ENCODE data around the gene RBMS3. TPM values are rescaled to one million over a fixed set of nuclear protein-coding genes. Genes with fewer than 3 reads are reported as not detected.
A peak's percentile ranks its signal among the peaks of the same experiment; 100 is the strongest.

The RBMS3 gene
- total RNA-seq, 6 donors from 2014 or later = 39.8 to 102 (median 57.2) TPM

DNA sequence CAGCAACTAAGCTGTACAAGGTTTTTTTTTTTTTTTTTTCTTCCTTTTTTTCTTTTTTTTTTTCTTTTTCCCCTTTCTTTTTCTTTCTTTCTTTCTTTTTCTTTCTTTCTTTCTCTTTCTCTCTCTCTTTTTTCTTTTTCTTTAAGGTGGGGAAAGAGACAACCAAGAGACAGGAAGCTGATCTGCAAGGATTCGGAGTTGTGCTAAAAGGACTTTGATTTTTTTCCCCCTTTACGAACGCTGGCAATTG, 148 bp downstream of the RBMS3 start:
- Histone ChIP-seq H3K4me3 (peak overlapping the region; percentile 3 to 58 (median 48)), H3K9me3 (no peaks in the 10 kb centered on the region), H3K36me3 (no peaks in the 10 kb centered on the region), H3K27me3 (no peaks in the 10 kb centered on the region), H3K4me1 (peaks cover 0 to 11% (median 3%) of the 10 kb centered on the region in 4 donors), H3K27ac (peak overlapping the region; percentile 77 to 91 (median 87))
- 0% methylated on average over 3 of the region's 3 CpGs for WGBS, 2 donors
- TF ChIP-seq EP300 (IDR thresholded peaks at IDR 0.05) (no peak), POLR2A (IDR thresholded peaks at IDR 0.05) (no peak), POLR2AphosphoS5 (IDR thresholded peaks at IDR 0.05) (no peak)
- TF ChIP-seq, protein P1, sequence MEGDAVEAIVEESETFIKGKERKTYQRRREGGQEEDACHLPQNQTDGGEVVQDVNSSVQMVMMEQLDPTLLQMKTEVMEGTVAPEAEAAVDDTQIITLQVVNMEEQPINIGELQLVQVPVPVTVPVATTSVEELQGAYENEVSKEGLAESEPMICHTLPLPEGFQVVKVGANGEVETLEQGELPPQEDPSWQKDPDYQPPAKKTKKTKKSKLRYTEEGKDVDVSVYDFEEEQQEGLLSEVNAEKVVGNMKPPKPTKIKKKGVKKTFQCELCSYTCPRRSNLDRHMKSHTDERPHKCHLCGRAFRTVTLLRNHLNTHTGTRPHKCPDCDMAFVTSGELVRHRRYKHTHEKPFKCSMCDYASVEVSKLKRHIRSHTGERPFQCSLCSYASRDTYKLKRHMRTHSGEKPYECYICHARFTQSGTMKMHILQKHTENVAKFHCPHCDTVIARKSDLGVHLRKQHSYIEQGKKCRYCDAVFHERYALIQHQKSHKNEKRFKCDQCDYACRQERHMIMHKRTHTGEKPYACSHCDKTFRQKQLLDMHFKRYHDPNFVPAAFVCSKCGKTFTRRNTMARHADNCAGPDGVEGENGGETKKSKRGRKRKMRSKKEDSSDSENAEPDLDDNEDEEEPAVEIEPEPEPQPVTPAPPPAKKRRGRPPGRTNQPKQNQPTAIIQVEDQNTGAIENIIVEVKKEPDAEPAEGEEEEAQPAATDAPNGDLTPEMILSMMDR (IDR thresholded peaks at IDR 0.05) = no peak
- DNase-seq (no peak), ATAC-seq (ENCODE audit: low FRiP score in 2 of 2) (no peak)

DNA sequence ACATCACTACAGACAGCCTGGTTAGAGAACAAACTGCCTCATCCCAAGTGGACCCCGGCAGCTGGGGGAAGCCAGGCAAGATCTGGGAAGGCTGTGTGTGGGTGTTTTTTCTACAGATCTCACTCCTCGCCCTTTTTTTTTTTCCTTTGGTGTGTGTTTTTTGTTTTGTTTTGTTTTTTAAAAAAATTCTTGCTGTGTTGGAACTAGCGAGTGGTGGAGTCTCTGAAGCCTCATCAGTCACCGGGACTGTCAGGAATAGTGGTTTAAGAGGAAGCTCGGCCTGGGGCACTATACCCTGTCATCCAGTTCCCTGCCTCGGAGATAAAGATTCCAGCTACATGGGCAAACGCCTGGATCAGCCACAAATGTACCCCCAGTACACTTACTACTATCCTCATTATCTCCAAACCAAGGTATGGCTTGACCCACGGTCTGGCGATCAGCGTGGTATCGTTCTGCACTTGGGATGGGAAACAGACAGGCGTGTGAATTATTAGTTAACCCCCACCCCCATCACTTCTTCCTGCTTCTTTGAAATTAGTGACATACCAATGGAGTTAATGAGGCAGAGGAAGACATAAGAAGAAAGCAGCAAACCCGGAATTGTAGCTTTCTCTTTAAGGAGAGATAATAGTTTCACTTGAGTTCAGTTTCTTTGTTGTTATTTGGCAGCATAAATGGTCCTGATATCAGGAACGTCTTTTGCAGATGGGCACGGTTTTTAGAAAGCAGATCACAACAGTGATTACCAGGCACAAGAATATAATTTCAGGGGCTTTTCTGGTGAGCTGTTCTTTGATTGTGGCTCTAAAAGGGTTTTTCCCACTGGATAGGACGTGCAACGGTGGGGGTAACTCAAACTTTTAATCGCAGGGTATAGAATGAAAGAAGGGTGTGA, 722 bp downstream of the RBMS3 start:
- TF ChIP-seq EP300 (IDR thresholded peaks at IDR 0.05) = no peak
- TF ChIP-seq, protein P1 (IDR thresholded peaks at IDR 0.05) = no peak
- no peak for TF ChIP-seq POLR2A (IDR thresholded peaks at IDR 0.05)
- no peak for TF ChIP-seq POLR2AphosphoS5 (IDR thresholded peaks at IDR 0.05)
- H3K4me1 ChIP-seq = peaks cover 0 to 11% (median 3%) of the 10 kb centered on the region in 4 donors
- peak overlapping the region; percentile 77 to 91 (median 87) for H3K27ac ChIP-seq
- H3K27me3 ChIP-seq = no peaks in the 10 kb centered on the region
- no peaks in the 10 kb centered on the region for H3K9me3 ChIP-seq
- no peaks in the 10 kb centered on the region for H3K36me3 ChIP-seq
- 4 to 9% methylated on average over 18 of the region's 18 CpGs for WGBS, 2 donors
- DNase-seq (no peak), ATAC-seq (ENCODE audit: low FRiP score in 2 of 2) (peak; percentile 45 to 51)
- peak overlapping the region; percentile 3 to 58 (median 48) for H3K4me3 ChIP-seq

DNA sequence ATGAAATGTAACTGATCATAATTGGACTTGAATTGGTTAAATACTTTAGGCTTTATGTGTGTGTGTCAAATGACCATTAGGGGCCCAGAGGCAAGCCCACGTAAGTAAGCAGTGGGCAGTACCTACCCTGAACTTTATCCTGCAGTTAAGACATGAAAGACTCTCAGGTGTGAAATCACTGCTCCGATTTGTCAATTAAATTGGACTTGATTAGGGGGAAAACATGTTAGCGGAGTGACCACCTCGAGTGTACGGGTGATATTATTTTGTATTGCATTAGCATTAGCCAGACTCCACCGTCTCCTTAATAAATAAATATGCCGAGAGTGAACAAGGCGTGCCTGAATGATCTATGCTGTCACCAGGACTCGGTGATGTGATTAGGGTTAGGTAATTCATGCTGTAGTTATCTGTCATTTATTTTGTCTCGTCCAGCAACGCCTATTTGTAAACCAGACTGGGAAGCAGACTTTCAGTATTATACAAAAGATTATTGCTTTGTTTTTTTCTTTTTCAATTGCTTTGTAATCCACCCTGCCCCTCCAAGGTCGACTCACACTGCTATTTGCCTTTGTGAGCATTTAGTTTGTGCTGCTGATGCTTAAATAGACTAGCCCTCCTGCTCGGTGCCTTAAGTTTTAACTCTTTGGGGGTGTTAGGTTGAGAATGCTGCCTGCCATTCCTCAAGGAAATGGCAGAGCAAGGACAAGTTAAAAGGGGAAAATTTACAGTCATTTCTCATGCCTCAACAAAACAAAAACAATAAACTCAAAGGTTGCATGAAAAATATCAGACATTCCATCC, 1.8 kb downstream of the RBMS3 start:
- Histone ChIP-seq H3K4me3 (peak overlapping the region; percentile 3 to 58 (median 48)), H3K27ac (peak overlapping the region; percentile 77 to 91 (median 87)), H3K27me3 (no peaks in the 10 kb centered on the region), H3K4me1 (peaks cover 0 to 11% (median 3%) of the 10 kb centered on the region in 4 donors), H3K9me3 (no peaks in the 10 kb centered on the region), H3K36me3 (no peaks in the 10 kb centered on the region)
- ATAC-seq (ENCODE audit: low FRiP score in 2 of 2) = peak; percentile 38 to 62
- no peak for DNase-seq
- 20 to 40% methylated on average over 13 of the region's 13 CpGs for WGBS, 2 donors
- peak in 2 of 4 donors; percentile 20 to 29 for TF ChIP-seq POLR2A (IDR thresholded peaks at IDR 0.05)
- no peak for TF ChIP-seq EP300 (IDR thresholded peaks at IDR 0.05)

DNA sequence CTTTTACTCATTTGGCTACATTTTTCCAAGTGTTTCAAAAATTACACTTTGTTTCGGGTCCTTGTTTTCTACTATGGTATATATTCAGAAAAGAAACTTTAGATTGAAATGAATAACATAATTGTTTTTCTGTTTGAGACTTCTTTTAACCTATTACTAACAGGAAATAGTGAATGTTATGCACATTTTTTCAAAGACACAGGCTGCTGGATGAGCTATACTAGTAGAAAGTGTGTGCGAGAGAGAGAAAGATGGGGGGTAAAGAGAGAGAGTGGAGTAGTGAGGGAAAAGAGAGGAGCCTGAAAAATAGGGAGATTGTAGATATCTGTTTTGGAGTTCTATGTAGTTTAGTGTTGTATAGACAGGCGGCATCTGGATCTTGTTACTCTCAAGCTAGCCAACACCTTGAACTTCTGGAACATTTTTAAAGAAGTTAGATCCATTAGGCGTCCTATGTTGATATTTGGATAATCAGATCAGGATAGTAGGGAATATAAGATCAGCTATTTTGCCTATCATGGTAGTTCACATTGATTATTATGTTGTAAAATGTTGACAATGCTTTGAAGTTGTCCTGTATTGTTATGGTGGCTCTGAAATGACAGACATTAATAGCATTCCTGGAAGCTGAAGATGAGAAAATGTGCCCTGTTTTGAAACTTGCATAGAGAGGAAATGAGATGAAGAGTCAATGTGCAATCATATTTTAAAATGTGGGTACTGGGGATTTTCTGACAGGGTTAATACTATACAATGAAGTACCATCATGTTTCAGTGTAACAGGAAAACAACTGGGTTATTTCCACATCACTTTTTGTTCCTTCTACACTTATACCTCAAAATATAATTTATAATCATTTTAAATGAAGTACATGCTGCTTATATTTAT, 2.6 kb downstream of the RBMS3 start:
- ATAC-seq (ENCODE audit: low FRiP score in 2 of 2) (no peak), DNase-seq (no peak)
- no peak for TF ChIP-seq POLR2AphosphoS5 (IDR thresholded peaks at IDR 0.05)
- TF ChIP-seq, protein P1 (IDR thresholded peaks at IDR 0.05) = no peak
- TF ChIP-seq POLR2A (IDR thresholded peaks at IDR 0.05) = no peak
- TF ChIP-seq EP300 (IDR thresholded peaks at IDR 0.05) = no peak
- no peaks in the 10 kb centered on the region for H3K27me3 ChIP-seq
- H3K4me3 ChIP-seq = peak overlapping the region; percentile 11 to 58 (median 48)
- WGBS, 2 donors = 35 to 59% methylated on average over 4 of the region's 4 CpGs
- H3K9me3 ChIP-seq = no peaks in the 10 kb centered on the region
- no peaks in the 10 kb centered on the region for H3K36me3 ChIP-seq
- H3K4me1 ChIP-seq = peaks cover 0 to 11% (median 3%) of the 10 kb centered on the region in 4 donors
- peak overlapping the region; percentile 77 to 91 (median 87) for H3K27ac ChIP-seq

All from upper lobe of left lung (tissue), 6 donors.